Stimulated activated CD8-positive, alpha-beta memory T cell treated with anti-CD3 and anti-CD28 coated beads, Interleukin-7, amount 100 ng/mL, for 48 hours (primary cell): ENCODE measurements around the gene CORO2B.
"Not testable (repeated sequence)": the region's sequence is repeated elsewhere in the genome, so short reads cannot be mapped to it uniquely, and the experiment has no call there.

Experiments used
- DNase-seq, 2 donors: peaks; one replicate each; pipeline ENCODE4 v3.0.0-alpha.2; 2020; ENCODE audit warnings: low read depth in 1 of 2; ENCODE audit errors: extremely low read depth in 1 of 2

Gene CORO2B

DNA sequence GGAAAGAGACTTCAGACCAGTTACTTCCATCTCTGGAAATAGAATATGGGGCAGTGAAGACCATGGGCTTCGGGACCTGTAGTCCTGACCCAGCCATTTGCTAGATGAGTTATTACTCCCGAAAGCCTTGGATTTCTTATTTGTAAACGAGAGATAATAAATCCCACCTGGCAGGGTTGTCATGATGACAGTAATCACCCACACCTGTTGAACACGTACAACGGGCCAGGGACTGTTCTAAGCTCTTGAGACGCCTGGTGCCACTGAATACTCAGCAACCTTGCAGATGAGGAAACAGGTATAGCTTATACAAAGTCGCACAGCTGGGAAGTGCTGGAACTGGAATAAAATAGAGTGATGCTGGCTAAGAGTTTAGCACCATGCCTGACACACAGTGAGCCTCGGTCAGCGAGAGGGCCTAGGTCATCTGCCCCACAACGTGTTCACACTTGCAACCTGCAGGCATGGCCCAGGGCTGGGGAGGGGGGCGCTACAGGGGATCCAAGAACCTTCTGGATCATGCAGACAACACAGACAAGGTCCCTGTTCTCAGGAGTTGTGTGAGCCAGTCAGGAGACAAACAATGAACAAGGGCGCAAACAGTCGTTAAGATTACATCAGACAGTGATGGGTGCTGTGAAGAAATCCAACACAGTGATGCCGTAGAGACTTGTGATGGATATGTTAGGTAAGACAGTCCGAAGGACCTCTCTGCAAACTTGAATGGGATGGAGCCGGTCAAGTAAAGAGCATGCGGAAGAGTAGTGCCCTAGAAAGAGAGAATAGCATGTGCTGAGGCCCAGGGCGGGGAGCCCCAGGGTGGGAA, 89.2 kb downstream of the CORO2B start:
- no peak for DNase-seq

DNA sequence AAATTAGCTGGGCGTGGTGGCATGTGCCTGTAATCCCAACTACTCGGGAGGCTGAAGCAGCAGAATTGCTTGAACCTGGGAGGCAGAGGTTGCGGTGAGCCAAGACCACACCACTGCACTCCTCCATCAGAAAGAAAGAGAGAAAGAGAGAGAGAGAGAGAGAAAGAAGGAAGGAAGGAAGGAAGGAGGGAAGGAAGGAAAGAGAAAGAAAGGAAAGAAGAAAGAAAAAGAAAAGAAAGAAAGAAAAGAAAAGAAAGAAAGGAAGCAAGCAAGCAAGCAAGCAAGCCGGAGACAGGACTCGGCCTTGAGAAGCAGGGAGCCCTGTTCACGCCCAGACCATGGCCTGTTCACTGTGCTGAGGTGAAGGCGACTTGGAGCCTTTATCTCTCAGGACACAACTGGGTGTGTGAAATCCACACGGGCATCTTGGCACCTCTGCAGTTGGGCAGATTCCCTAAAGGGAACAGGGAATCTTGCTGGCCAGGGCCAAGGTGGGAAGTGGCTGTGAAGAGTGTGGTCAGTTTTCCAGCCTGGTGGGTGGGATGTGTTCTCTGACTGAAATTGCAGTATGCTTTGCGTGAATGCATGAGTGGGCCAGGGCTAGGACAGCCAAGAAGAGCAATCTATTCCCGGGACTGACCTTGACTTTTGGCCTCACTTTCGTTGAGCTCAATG, 90.3 kb downstream of the CORO2B start:
- DNase-seq = no peak

- no peak for DNase-seq
Measured at GRCh38 chr15:68672251-68672650, 93.5 kb downstream of the CORO2B start.

GRCh38 chr15:68672781-68673205, 94.0 kb downstream of the CORO2B start:
- no peak for DNase-seq

DNA sequence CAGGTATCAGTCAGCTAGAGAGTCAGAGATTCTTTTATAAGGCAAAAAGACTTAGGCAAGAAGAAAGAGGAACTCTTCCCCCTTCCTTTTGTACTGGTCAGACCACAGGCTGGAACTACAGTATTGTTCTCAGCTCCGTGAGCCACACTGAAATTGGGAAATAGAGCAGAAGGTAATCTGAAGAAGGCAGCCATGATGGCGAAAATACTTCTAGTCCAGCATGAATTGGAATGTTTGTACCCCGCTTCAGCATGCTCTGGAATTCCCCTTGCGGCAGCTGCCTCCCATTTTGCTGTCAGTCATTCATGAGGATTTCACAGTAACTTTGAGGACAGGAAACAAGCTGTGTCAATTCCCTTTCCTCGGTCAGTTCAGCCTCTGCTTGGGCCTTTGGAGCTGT, 96.2 kb downstream of the CORO2B start:
- DNase-seq = no peak

DNA sequence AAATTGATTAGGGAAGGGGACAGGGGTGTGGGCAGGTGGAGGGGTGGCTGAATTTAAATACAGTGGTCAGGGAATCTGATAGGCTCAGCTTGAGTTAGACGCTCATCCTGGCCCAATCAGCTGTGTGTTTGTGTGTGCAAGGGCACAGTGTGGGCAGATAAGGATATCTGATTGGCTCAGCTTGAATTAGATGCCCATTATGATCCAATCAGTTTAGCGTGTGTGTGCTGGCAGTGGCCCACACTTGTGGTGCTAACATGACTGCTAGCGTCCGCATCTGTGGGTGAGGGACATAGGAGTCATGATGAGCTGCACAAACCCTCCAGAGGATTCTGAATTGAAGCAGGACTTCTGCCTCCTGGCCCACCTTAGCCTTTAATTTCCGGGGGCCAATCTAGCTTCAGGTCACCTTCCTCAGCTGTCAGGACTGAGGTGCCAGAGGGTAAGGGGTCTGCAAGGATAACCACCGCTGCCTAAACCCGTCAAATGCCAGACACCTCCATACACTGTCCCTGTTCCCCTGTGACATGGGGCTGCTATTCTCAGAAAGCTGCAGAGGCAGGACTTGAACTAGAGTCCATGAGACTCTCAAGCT, 97.3 kb downstream of the CORO2B start:
- DNase-seq = no peak

GRCh38 chr15:68676926-68677325, 98.1 kb downstream of the CORO2B start:
- no peak for DNase-seq

DNA sequence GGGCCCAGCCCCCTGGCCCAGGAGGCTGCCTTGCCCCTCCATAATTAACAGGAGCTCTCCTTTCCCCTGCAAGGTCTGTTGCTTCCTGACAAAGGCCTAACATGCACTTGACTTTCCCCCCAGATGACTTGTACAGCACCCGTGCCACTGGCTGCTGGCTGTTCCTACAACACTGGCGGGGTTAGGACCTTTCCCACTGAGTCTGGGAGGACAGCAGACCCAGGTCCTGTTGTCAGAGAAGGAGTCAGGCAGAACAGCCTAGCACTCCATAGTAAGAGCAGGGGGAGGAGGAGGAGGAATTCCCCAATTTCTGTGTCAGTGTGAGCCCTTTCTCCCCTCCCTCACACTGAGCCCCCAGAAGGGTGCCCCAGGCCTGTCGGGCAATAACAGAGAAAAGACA, 99.2 kb downstream of the CORO2B start:
- DNase-seq = no peak

GRCh38 chr15:68678746-68679145, 100.0 kb downstream of the CORO2B start:
- DNase-seq = no peak

- DNase-seq = no peak
Measured at GRCh38 chr15:68679161-68679560, 100.4 kb downstream of the CORO2B start.

DNA sequence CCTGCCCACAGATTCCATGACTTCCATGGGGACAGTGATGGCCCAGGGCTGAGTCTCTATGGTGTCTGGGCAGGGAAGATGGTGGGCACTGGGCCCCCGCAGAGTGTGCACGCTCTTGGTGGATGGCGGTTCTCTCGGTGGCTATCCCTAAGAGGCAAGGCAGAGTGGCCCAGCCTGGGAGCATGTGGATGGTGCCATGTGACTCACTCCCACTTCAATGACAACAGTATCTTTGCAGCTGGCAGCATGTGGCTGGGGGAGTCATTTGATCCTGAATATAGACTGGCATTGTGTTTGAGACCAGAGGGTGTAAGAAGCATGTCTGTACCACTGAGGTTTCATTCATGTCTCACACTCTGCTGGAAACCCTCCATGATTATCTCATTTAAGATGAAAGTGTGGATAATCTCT, 101.2 kb downstream of the CORO2B start:
- no peak for DNase-seq

- DNase-seq = not testable (repeated sequence)
Measured at GRCh38 chr15:68680756-68681155, 102.0 kb downstream of the CORO2B start.

DNA sequence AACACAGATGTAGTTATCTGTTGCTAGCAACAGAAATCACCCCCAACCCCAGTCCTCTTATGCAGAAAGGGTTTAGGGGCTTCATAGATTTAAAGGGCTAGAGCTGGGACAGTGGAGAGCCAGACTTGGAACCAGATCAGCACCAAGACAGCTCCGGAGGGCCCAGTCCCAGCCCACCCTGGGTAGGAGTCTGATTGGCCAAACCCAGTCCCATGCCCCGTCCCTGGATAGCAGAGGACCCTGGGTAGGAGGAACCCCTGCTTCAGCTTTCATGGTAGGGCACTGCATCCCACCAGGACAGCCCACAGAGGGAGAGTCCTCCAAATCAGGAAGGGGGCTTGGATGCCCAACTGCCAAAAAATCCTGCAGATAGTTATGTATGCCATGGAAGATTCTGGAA, 103.0 kb downstream of the CORO2B start:
- no peak for DNase-seq

- no peak for DNase-seq
Measured at GRCh38 chr15:68682330-68682729, 103.5 kb downstream of the CORO2B start.

DNA sequence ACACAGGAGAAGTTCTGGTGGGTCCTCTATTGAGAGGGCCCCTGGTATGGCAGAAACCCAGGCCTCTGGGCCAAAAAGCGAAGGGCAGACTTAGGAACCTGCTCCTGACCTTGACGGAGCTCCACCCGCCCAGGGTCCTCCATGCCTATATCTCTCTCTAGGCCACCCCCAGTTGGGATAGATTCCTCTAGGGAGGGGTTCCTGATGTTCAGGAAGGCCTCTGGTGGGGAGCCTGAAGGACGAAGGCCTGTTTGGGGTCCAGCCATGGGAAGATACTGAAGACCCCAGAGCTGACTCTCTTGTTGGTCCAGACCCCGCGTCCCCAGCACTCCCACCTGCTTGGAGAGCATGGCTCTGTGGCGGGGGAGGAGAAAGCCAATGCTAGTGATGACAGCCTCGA, 104.2 kb downstream of the CORO2B start:
- no peak for DNase-seq

DNA sequence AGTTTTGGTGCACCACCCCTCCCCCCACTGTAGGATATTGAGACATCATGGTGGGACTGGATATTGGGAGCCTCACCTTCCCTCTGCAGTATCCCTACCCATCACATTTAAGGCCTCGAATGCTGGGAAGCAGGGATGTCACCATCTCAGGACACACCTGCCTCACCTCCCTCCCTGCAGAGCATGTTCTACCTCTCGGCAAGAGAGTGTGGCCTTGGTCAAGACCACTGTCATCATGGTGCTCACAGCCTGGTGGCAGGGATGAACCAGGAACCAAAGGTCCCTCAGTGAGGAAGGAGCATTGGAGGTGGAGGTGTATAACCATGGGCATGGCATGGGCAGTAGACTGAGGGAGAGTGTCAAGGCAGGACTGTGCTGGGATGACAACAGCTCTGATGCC, 104.8 kb downstream of the CORO2B start:
- no peak for DNase-seq

- no peak for DNase-seq
Measured at GRCh38 chr15:68684476-68684875, 105.7 kb downstream of the CORO2B start.

DNA sequence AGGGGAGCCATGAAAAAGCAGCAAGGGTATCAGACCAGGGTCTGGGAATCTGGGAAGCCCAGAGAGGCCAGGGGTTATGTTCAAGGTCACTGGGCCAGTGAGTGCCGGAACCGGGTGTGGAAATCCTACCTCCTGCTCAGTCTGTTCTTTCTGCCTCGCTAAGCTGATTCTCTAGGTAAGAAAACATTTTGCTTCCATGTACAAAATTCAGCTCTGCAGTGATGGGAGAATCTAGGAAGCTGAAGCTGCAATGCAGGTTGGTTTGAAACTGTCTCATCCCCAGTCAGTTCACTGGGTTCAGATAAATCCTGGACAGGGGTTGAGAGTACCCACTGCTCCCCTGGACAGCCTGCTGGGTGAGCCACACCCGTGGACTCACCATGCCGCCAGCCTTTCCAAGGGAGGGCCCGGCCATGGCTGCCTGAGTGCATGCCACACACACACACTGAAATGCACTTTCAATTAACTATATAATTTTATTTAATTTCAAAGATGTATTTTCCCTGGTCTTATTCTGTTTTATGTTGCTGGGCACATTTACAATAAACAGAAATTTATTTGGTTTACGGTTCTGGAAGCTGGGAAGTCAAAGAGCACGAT, 108.4 kb downstream of the CORO2B start:
- no peak for DNase-seq

- DNase-seq = no peak
Measured at GRCh38 chr15:68691705-68692104, 112.9 kb downstream of the CORO2B start.

GRCh38 chr15:68693071-68693470, 114.3 kb downstream of the CORO2B start:
- DNase-seq = no peak

DNA sequence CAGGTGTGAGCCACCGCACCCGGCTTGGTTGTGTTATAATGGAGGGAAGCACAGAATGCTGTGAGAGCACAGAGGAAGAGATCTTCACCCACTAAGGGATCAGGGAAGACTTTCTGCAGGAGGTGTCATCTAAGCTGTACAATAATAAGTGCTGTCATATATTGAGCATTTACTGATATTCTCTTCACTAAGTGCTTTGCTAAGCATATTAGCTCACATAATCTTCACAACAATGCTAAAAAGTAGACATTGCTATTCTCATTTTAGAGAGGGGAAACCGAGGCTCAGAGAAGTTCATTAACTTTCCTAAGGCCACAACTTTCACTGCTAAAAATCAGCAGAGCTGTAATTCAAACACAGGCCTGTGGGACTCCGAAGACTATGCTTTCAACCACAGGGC, 115.3 kb downstream of the CORO2B start:
- DNase-seq = no peak
